Middle frontal gyrus (tissue), 1 donor: ENCODE data around the gene PIGQ.

Experiments
- DNase-seq: peaks from one replicate; pipeline ENCODE4 v3.0.0-alpha.2; 2015; ENCODE audit warnings: low spot score; ENCODE audit errors: extremely low spot score

PIGQ gene

GRCh38 chr16:534135-534534 lies 35.6 kb upstream of the PIGQ start:
- no peak for DNase-seq

- DNase-seq = no peak
Measured at GRCh38 chr16:534856-535445, 34.8 kb upstream of the PIGQ start.

GRCh38 chr16:535446-536405 lies 34.0 kb upstream of the PIGQ start:
- DNase-seq = no peak

- DNase-seq = no peak
Measured at GRCh38 chr16:536746-537145, 33.0 kb upstream of the PIGQ start.

GRCh38 chr16:537415-538335 lies 32.1 kb upstream of the PIGQ start:
- DNase-seq = no peak

GRCh38 chr16:539901-540530 lies 29.8 kb upstream of the PIGQ start:
- no peak for DNase-seq

GRCh38 chr16:540645-541340 lies 29.0 kb upstream of the PIGQ start:
- DNase-seq = no peak

GRCh38 chr16:543301-544164 lies 26.2 kb upstream of the PIGQ start:
- no peak for DNase-seq

GRCh38 chr16:544517-544916 lies 25.3 kb upstream of the PIGQ start:
- no peak for DNase-seq

- no peak for DNase-seq
Measured at GRCh38 chr16:546909-547770, 22.6 kb upstream of the PIGQ start.

- DNase-seq = no peak
Measured at GRCh38 chr16:548586-548985, 21.2 kb upstream of the PIGQ start.

GRCh38 chr16:549544-550263 lies 20.1 kb upstream of the PIGQ start:
- no peak for DNase-seq

- DNase-seq = no peak
Measured at GRCh38 chr16:551210-551609, 18.6 kb upstream of the PIGQ start.

- no peak for DNase-seq
Measured at GRCh38 chr16:552171-552570, 17.6 kb upstream of the PIGQ start.

GRCh38 chr16:553601-554296 lies 16.0 kb upstream of the PIGQ start:
- no peak for DNase-seq

- no peak for DNase-seq
Measured at GRCh38 chr16:554297-554621, 15.5 kb upstream of the PIGQ start.

GRCh38 chr16:554640-555365 lies 15.0 kb upstream of the PIGQ start:
- no peak for DNase-seq
